Endothelial cell of hepatic sinusoid (primary cell): ENCODE measurements around the gene KCMF1.

Experiments used
- in situ Hi-C: cut with HindIII; loops from 2 replicates; pipeline ENCODE4 v1.10.0; 2017; ENCODE audit warnings: low sequenced_read_pairs

The KCMF1 gene

GRCh38 chr2:85073033-85073432 is 102.1 kb downstream of the KCMF1 start:
- in situ Hi-C loops, result loop anchor here (25.0 kb wide), 1 partner anchor 214 kb away; no protein-coding TSS in a partner anchor

GRCh38 chr2:85076618-85077274 is 105.8 kb downstream of the KCMF1 start:
- in situ Hi-C loops, result no loop called here

- in situ Hi-C loops, result no loop called here
Measured at GRCh38 chr2:85077859-85078419, 107.0 kb downstream of the KCMF1 start.

GRCh38 chr2:85078536-85078935 is 107.6 kb downstream of the KCMF1 start:
- in situ Hi-C loops, result no loop called here

GRCh38 chr2:85083092-85083491 is 112.1 kb downstream of the KCMF1 start:
- in situ Hi-C loops, result no loop called here

- in situ Hi-C loops, result no loop called here
Measured at GRCh38 chr2:85085563-85085962, 114.6 kb downstream of the KCMF1 start.

- in situ Hi-C loops, result no loop called here
Measured at GRCh38 chr2:85087541-85087940, 116.6 kb downstream of the KCMF1 start.

- in situ Hi-C loops, result no loop called here
Measured at GRCh38 chr2:85088921-85089320, 118.0 kb downstream of the KCMF1 start.

GRCh38 chr2:85089585-85089984 is 118.6 kb downstream of the KCMF1 start:
- in situ Hi-C loops, result no loop called here

GRCh38 chr2:85091838-85092237 is 120.9 kb downstream of the KCMF1 start:
- in situ Hi-C loops, result loop anchor here (5.0 kb wide), 2 partner anchors 55 to 65 kb away; no protein-coding TSS in a partner anchor

GRCh38 chr2:85095094-85095493 is 124.1 kb downstream of the KCMF1 start:
- in situ Hi-C loops, result no loop called here

GRCh38 chr2:85096616-85097015 is 125.7 kb downstream of the KCMF1 start:
- in situ Hi-C loops, result no loop called here

- in situ Hi-C loops, result no loop called here
Measured at GRCh38 chr2:85104228-85104627, 133.3 kb downstream of the KCMF1 start.

- in situ Hi-C loops, result no loop called here
Measured at GRCh38 chr2:85106489-85107180, 135.7 kb downstream of the KCMF1 start.
